ENCODE results near the gene SPECC1L. TPM values are rescaled to one million over a fixed set of nuclear protein-coding genes. Genes with fewer than 3 reads are reported as not detected.
A peak's percentile ranks its signal among the peaks of the same experiment; 100 is the strongest.

SPECC1L gene
- total RNA-seq, 1 experiment from 2014 or later: 22.4 TPM

GRCh38 chr22:24428751-24429410, 158.2 kb downstream of the SPECC1L start:
- no peak for DNase-seq (ENCODE audit: low read depth)

- peak; percentile 78 for DNase-seq (ENCODE audit: low read depth)
Observed at GRCh38 chr22:24429411-24430365, 159.1 kb downstream of the SPECC1L start.

- DNase-seq (ENCODE audit: low read depth): no peak
Observed at GRCh38 chr22:24430431-24431308, 160.0 kb downstream of the SPECC1L start.

DNA sequence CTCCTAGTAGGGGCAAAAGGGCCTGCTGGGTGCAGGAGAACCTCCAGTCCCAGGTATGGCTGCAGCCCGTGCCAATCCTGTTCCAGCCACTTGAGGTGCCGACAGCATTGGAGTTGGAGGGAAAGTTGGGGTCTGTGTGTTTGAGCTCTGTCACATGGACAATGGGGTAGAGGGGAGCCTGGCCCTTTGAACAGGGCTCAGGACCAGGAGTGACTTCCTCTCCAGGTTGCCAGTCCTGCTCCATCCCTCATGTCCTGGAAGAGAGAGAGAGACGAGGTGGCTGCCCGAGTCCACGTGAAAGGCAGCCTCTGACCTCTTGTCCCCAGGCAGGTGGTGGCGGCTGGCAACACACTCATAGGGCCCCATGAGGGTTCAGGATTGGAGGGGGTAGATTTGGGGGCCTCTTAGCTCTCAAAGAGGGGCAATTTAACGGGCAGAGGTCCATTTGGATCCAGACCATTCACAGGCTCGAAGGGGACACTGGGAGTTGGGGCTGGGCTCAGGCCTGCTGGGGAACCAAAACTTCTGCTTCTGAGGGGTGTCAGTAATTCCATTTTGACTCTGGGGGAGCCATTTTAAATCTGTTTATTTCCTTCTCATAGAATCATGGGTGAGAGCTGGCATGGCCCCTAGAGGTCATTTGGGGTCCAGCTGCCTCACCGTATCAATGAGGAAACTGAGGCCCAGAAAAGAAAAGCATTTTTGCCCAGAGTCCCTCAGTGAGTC, 160.8 kb downstream of the SPECC1L start:
- no peak for DNase-seq (ENCODE audit: low read depth)

DNA sequence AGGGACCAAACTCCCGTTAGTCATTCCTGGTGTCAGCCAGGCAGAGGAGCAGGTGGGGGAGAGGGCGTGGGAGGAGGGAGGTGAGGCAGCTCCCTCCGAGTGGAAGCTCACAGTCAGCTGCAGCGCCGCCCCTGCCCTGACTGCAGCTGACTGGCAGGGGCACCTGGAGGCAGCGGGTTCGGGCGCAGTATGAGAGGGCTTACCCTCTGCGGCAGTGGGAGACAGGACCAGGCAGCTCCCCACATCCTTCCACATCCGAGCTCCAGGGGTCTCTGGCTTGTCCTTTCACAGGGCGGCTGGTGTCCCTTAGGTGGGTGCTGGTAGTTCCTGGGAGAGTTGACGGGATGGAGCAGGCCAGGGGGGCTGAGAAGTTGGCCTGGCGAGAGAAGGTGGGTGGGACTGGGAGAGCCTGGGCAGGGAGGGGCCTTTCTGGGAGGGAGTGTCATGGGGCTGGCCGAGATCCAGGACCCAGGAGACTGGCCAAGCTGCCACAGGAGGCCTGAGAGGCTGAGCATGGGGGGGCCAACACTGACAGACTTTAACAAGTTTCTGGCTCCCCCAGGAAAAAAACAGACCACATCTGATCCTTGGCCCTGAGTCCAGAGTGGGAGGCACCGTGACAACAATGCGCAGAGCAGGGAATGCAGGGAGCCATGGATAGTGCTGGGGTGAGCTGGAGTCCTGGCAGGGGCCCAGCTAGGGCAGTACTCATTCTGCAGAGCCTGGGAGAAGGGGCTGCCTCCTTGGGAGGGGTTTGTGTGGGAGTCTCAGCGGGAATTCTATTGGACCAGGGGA, 161.6 kb downstream of the SPECC1L start:
- DNase-seq (ENCODE audit: low read depth): peak; percentile 54

GRCh38 chr22:24433001-24433827, 162.6 kb downstream of the SPECC1L start:
- no peak for DNase-seq (ENCODE audit: low read depth)

DNA sequence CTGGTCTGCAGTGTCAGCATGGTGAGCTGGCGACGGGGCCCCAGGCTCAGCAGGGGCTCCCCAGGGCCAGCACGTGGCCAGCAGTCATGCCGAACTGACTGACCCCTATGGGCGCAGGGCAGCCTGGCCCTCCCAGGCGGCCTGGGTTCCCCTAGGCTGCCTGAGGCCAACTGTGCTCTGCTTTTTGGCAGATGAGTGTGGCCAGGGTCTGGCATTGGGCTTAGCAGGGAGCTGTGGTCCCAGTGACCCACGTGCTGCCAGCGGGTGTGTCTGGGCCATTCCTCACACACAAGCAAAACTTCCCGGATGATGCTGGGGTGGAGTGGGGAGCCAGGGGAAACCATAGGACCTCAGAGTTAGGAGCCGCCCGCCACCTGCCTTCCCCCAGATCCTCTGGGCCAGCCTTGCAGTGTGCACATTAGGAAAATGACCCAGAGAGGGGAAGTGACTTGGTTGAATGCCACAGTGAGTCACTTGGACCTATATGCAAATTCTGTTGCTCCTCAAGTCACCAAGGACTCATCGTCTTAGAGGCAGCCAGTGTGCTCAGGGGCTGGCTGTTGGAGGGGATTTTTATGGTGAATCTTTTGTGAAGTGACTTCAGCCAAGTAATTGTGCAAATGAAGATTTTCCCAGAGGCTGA, 163.3 kb downstream of the SPECC1L start:
- DNase-seq (ENCODE audit: low read depth): peak; percentile 85

DNA sequence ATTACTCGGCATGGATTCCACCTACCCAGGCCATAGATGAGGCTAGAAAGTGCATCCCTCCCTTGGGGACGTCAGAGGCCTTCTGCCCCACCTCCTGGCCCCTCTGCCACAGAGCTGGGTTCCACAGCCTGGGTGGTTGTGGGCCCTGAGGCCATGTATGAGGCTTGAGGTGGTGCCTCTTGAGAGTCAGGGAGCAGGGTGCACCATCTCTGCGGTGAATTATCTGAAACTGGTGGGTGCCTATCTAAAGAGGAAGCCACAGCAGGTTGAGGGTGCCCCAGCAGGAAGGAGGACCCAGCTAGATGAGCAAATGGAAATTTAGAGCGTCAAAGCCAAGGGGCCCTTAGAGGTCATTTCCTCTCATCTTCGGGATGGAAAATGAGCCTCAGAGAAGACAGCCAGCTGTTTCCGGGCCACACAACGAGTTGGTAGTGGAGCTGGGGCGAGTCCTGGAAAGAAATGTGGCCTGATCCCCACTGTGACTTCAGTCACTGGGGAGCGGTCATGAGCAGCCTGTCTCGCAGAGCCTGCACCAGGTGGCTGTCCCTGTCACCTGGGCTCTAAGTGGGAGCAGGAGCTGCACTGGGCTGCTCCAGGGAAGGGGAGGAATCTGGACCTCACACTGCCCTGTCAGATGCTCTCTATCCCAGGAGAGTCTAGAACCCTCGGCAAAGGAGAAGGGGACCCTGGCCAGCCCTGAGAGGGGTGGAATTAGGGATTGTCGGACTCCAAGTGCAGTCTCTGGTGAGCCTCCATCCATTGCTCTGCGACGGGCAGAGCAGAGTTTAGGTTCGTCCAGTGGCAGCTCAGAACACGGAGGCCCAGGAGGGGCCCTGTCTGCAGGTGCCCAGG, 164.1 kb downstream of the SPECC1L start:
- no peak for DNase-seq (ENCODE audit: low read depth)

DNA sequence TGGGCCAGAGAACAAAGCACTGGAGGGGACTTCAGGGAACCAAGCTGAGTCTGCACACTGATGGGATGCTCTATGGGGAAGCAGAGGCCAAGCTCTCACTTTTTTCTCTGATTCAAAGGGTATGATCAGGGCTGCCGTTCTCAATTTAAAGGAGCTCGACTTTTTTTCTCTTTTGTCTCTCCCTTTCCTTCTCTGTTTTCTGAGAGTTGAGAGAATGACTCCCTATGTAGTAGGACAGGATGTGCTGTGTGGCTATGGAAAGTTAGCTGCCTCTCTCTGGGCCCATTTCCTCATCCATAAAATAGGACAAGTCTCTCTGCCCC, 164.7 kb downstream of the SPECC1L start:
- DNase-seq (ENCODE audit: low read depth): no peak

- peak; percentile 59 for DNase-seq (ENCODE audit: low read depth)
Observed at GRCh38 chr22:24435861-24436371, 165.3 kb downstream of the SPECC1L start.

GRCh38 chr22:24436553-24436952, 165.9 kb downstream of the SPECC1L start:
- DNase-seq (ENCODE audit: low read depth): no peak

GRCh38 chr22:24437091-24437490, 166.5 kb downstream of the SPECC1L start:
- DNase-seq (ENCODE audit: low read depth): no peak

- peak; percentile 86 for DNase-seq (ENCODE audit: low read depth)
Observed at GRCh38 chr22:24437741-24438328, 167.2 kb downstream of the SPECC1L start.

DNA sequence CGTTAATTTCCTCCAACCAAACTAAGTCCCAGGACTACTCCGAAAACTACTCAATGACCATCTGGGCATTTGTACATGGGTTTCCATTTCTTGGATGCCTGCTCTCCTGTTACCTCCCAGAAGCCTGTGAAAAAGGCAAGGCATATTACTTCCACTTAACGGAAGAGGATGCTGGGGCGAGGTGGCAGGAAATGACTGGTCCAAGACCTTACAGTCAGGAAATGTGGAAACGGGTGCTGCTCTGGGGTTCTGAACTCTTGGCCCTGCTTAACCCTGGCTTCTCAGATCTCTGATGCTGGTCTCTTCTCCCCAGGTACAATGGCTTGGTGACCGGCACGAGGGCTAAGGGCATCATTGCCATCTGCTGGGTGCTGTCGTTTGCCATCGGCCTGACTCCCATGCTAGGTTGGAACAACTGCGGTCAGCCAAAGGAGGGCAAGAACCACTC, 169.7 kb downstream of the SPECC1L start:
- DNase-seq (ENCODE audit: low read depth): no peak

- DNase-seq (ENCODE audit: low read depth): no peak
Observed at GRCh38 chr22:24440718-24441405, 170.2 kb downstream of the SPECC1L start.

DNA sequence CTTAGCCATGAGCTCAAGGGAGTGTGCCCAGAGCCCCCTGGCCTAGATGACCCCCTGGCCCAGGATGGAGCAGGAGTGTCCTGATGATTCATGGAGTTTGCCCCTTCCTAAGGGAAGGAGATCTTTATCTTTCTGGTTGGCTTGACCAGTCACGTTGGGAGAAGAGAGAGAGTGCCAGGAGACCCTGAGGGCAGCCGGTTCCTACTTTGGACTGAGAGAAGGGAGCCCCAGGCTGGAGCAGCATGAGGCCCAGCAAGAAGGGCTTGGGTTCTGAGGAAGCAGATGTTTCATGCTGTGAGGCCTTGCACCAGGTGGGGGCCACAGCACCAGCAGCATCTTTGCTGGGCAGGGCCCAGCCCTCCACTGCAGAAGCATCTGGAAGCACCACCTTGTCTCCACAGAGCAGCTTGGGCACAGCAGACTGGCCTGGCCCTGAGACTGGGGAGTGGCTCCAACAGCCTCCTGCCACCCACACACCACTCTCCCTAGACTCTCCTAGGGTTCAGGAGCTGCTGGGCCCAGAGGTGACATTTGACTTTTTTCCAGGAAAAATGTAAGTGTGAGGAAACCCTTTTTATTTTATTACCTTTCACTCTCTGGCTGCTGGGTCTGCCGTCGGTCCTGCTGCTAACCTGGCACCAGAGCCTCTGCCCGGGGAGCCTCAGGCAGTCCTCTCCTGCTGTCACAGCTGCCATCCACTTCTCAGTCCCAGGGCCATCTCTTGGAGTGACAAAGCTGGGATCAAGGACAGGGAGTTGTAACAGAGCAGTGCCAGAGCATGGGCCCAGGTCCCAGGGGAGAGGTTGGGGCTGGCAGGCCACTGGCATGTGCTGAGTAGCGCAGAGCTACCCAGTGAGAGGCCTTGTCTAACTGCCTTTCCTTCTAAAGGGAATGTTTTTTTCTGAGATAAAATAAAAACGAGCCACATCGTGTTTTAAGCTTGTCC, 171.0 kb downstream of the SPECC1L start:
- DNase-seq (ENCODE audit: low read depth): peak; percentile 29

All from M059J (cell line).